Hepatocyte (in vitro differentiated cells): Measurements from ENCODE around the gene GTF2A2. TPM values are rescaled to one million over a fixed set of nuclear protein-coding genes. Genes with fewer than 3 reads are reported as not detected.

ENCODE experiments used
- DNase-seq: peaks from one replicate; pipeline ENCODE4 v3.0.0-alpha.2; 2016; ENCODE audit warnings: low spot score
- H2AFZ ChIP-seq: fragments of 200-600 bp; sonication (generic); 2 replicates; pipeline ENCODE4 v1.6.0; 2016; ENCODE audit warnings: antibody characterized with exemption, mild to moderate bottlenecking
- H3K27ac ChIP-seq: fragments of 200-600 bp; sonication (generic); 2 replicates; pipeline ENCODE4 v1.5.1; 2016; ENCODE audit warnings: mild to moderate bottlenecking
- H3K27me3 ChIP-seq: fragments of 200-600 bp; sonication (generic); 2 replicates; pipeline ENCODE4 v1.6.1; 2016
- H3K36me3 ChIP-seq: fragments of 200-600 bp; sonication (generic); replicated peaks from 2 replicates; pipeline ENCODE4 v1.5.1; 2016; ENCODE audit warnings: low read depth; ENCODE audit not compliant: insufficient read depth
- H3K4me1 ChIP-seq: fragments of 200-600 bp; sonication (generic); 2 replicates; pipeline ENCODE4 v1.5.1; 2016; ENCODE audit warnings: mild to moderate bottlenecking, moderate library complexity; ENCODE audit not compliant: insufficient read depth
- H3K4me2 ChIP-seq: fragments of 200-600 bp; sonication (generic); 2 replicates; pipeline ENCODE4 v1.6.0; 2016
- H3K4me3 ChIP-seq: fragments of 200-600 bp; sonication (generic); 2 replicates; pipeline ENCODE4 v1.5.1; 2016; ENCODE audit warnings: mild to moderate bottlenecking
- H3K79me2 ChIP-seq: fragments of 200-600 bp; sonication (generic); 2 replicates; pipeline ENCODE4 v1.6.0; 2017; ENCODE audit warnings: mild to moderate bottlenecking
- H3K9me2 ChIP-seq: fragments of 200-600 bp; sonication (generic); replicated peaks from 2 replicates; pipeline ENCODE4 v1.6.0; 2017; ENCODE audit warnings: mild to moderate bottlenecking; ENCODE audit not compliant: insufficient read depth
- H3K9me3 ChIP-seq: fragments of 200-600 bp; sonication (generic); 2 replicates; pipeline ENCODE4 v1.5.1; 2016; ENCODE audit warnings: low read depth, mild to moderate bottlenecking
- H4K20me1 ChIP-seq: fragments of 200-600 bp; sonication (generic); 2 replicates; pipeline ENCODE4 v1.6.0; 2016; ENCODE audit warnings: mild to moderate bottlenecking; ENCODE audit not compliant: insufficient read depth, poor library complexity, severe bottlenecking
- CTCF ChIP-seq: fragments of 200-600 bp; sonication (generic); IDR thresholded peaks from 2 replicates; pipeline ENCODE4 v1.5.1; 2016; ENCODE audit warnings: antibody characterized with exemption, mild to moderate bottlenecking; ENCODE audit not compliant: poor library complexity
- EZH2 ChIP-seq: fragments of 200-600 bp; sonication (generic); IDR thresholded peaks from 2 replicates; pipeline ENCODE4 v1.6.1; 2016; ENCODE audit warnings: antibody characterized with exemption, mild to moderate bottlenecking, borderline replicate concordance
- EZH2phosphoT487 ChIP-seq: fragments of 200-600 bp; sonication (generic); IDR thresholded peaks from one replicate; pipeline ENCODE4 v1.6.1; 2018; ENCODE audit warnings: antibody characterized with exemption, mild to moderate bottlenecking, low read depth, moderate library complexity; ENCODE audit not compliant: unreplicated experiment, severe bottlenecking
- WGBS: methylation state at CpG from one replicate; pipeline ENCODE4 v1.1.6; 2016; ENCODE audit warnings: low lambda C conversion rate; ENCODE audit errors: missing lambda C conversion rate; 5-methylcytosine and 5-hydroxymethylcytosine counted together
- polyA plus RNA-seq: library from polyadenylated mRNA; unstranded; fragments of >200 nt; fragmentation: Nextera tagmentation; extraction: Ambion mirVana; gene quantifications from 2 replicates; pipeline ENCODE4 v1.2.1, GENCODE V29; 2016
- total RNA-seq: library from RNA; depleted of rRNA; stranded (reverse); fragments of >200 nt; gene quantifications from 2 replicates; pipeline ENCODE4 v1.2.3, GENCODE V29; 2014

Gene GTF2A2
- total and polyA plus RNA-seq, 2 experiments from 2014 or later: 42.9 to 253 TPM

GRCh38 chr15:59668556-59668955 lies 11.2 kb upstream of the GTF2A2 start:
- peaks cover 5% of the 10 kb centered on the region for H3K36me3 ChIP-seq
- H3K27me3 ChIP-seq: no peaks in the 10 kb centered on the region
- no peak for TF ChIP-seq CTCF
- no peak for TF ChIP-seq EZH2phosphoT487
- no peak for TF ChIP-seq EZH2
- no peak overlapping the region for H3K27ac ChIP-seq
- peaks cover 3% of the 10 kb centered on the region for H3K79me2 ChIP-seq
- no peak overlapping the region for H3K4me3 ChIP-seq
- no peaks in the 10 kb centered on the region for H3K9me2 ChIP-seq
- H4K20me1 ChIP-seq: peaks cover 3% of the 10 kb centered on the region
- no peak overlapping the region for H2AFZ ChIP-seq
- H3K4me2 ChIP-seq: no peak overlapping the region
- no peak for DNase-seq
- no peaks in the 10 kb centered on the region for H3K9me3 ChIP-seq
- no peaks in the 10 kb centered on the region for H3K4me1 ChIP-seq
- WGBS: 95% methylated on average over 8 of the region's 8 CpGs

- no peak for DNase-seq
Measured at GRCh38 chr15:59662260-59662659, 4.9 kb upstream of the GTF2A2 start.

GRCh38 chr15:59659366-59659765 lies 2.1 kb upstream of the GTF2A2 start:
- Histone ChIP-seq H3K79me2 (peaks cover 28% of the 10 kb centered on the region), H3K36me3 (peaks cover 10% of the 10 kb centered on the region), H3K4me2 (no peak overlapping the region), H3K9me3 (no peaks in the 10 kb centered on the region), H3K4me1 (peaks cover 12% of the 10 kb centered on the region), H3K27ac (no peak overlapping the region), H3K27me3 (no peaks in the 10 kb centered on the region), H3K9me2 (no peaks in the 10 kb centered on the region), H4K20me1 (peaks cover 15% of the 10 kb centered on the region), H3K4me3 (no peak overlapping the region), H2AFZ (no peak overlapping the region)
- TF ChIP-seq CTCF (no peak), EZH2 (no peak), EZH2phosphoT487 (no peak)
- DNase-seq: no peak
- WGBS: 96% methylated on average over 1 of the region's 1 CpG

More at GRCh38 chr15:59662260-59662659, 4.9 kb upstream of the GTF2A2 start:
- Histone ChIP-seq H3K36me3 (peaks cover 10% of the 10 kb centered on the region), H3K79me2 (no peaks in the 10 kb centered on the region), H3K27me3 (no peaks in the 10 kb centered on the region), H3K4me1 (no peaks in the 10 kb centered on the region), H4K20me1 (no peaks in the 10 kb centered on the region), H3K9me3 (no peaks in the 10 kb centered on the region), H2AFZ (no peak overlapping the region), H3K4me2 (no peak overlapping the region), H3K4me3 (no peak overlapping the region), H3K9me2 (no peaks in the 10 kb centered on the region), H3K27ac (no peak overlapping the region)
- 95% methylated on average over 1 of the region's 1 CpG for WGBS
- no peak for TF ChIP-seq EZH2phosphoT487
- TF ChIP-seq EZH2: no peak
- no peak for TF ChIP-seq CTCF

- Histone ChIP-seq H3K27ac (peak overlapping the region; percentile 39), H4K20me1 (peaks cover 17% of the 10 kb centered on the region), H3K79me2 (peaks cover 45% of the 10 kb centered on the region), H3K4me1 (peaks cover 12% of the 10 kb centered on the region), H3K4me3 (no peak overlapping the region), H3K27me3 (no peaks in the 10 kb centered on the region), H2AFZ (peak overlapping the region; percentile 59), H3K9me2 (no peaks in the 10 kb centered on the region), H3K9me3 (no peaks in the 10 kb centered on the region), H3K4me2 (peak overlapping the region; percentile 70), H3K36me3 (no peaks in the 10 kb centered on the region)
- no peak for DNase-seq
- no peak for TF ChIP-seq EZH2
- no peak for TF ChIP-seq EZH2phosphoT487
- WGBS: 68% methylated on average over 23 of the region's 23 CpGs
Measured at GRCh38 chr15:59657635-59658125, 365 bp upstream of the GTF2A2 start.
